ENCODE data around the gene DHRSX. TPM values are rescaled to one million over a fixed set of nuclear protein-coding genes. Genes with fewer than 3 reads are reported as not detected.

DHRSX gene
- total RNA-seq, 1 experiment from 2014 or later, result 11.5 TPM

DNA sequence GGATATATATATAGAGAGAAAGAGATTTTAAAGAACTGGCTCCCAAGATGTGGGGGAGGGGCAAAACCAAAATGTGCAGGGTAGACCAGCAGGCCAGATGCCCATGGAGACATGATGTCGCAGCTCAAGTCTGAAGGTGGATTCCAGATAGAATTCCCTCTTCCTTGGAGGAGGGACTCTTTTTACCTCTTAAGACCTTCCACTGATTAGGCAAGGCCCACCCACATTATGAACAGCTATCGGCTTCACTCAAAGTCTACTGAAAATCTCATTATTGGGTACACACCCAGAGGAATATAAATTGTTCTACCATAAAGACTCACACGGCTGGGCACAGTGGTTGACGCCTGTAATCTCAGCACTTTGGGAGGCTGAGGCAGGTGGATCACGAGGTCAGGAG, 59.3 kb downstream of the DHRSX start:
- ChIA-PET POLR2A (ENCODE audit: unreplicated experiment) (no interaction called here), CTCF (no interaction called here)
- no peaks in the 10 kb centered on the region for H4K20me1 ChIP-seq (ENCODE audit: low read length)
- no peak overlapping the region for H2AFZ ChIP-seq (ENCODE audit: low read length)
- H3K4me1 ChIP-seq (ENCODE audit: insufficient read depth, low read length), result no peaks in the 10 kb centered on the region
- no peaks in the 10 kb centered on the region for H3K79me2 ChIP-seq (ENCODE audit: low read length)
- no peaks in the 10 kb centered on the region for H3F3A ChIP-seq (ENCODE audit: low read length, unreplicated experiment)
- TF ChIP-seq EZH2 (IDR thresholded peaks at IDR 0.05; ENCODE audit: low read length, unreplicated experiment) (no peak), EZH2phosphoT487 (IDR thresholded peaks at IDR 0.05; ENCODE audit: borderline replicate concordance, low read length) (no peak)
- TF ChIP-seq, protein P1, sequence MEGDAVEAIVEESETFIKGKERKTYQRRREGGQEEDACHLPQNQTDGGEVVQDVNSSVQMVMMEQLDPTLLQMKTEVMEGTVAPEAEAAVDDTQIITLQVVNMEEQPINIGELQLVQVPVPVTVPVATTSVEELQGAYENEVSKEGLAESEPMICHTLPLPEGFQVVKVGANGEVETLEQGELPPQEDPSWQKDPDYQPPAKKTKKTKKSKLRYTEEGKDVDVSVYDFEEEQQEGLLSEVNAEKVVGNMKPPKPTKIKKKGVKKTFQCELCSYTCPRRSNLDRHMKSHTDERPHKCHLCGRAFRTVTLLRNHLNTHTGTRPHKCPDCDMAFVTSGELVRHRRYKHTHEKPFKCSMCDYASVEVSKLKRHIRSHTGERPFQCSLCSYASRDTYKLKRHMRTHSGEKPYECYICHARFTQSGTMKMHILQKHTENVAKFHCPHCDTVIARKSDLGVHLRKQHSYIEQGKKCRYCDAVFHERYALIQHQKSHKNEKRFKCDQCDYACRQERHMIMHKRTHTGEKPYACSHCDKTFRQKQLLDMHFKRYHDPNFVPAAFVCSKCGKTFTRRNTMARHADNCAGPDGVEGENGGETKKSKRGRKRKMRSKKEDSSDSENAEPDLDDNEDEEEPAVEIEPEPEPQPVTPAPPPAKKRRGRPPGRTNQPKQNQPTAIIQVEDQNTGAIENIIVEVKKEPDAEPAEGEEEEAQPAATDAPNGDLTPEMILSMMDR (conservative IDR thresholded peaks at IDR 0.05; ENCODE audit: low read depth, low read length), result no peak
- H3K4me3 ChIP-seq (ENCODE audit: low read length), result no peak overlapping the region
- no peak overlapping the region for H3K27ac ChIP-seq (ENCODE audit: low read length)
- ATAC-seq (no peak), DNase-seq (no peak)
- no TSS peak for BruUV-seq (replicated peaks)
- no peaks in the 10 kb centered on the region for H3K36me3 ChIP-seq (ENCODE audit: low read depth, low read length)
- no peak overlapping the region for H3K9ac ChIP-seq (ENCODE audit: low read length)
- H3K9me3 ChIP-seq (ENCODE audit: low read length), result no peaks in the 10 kb centered on the region
- H3K4me2 ChIP-seq (ENCODE audit: low read length), result no peak overlapping the region
- no peaks in the 10 kb centered on the region for H3K9me2 ChIP-seq (replicated peaks; ENCODE audit: low read length)
- no peaks in the 10 kb centered on the region for H3K27me3 ChIP-seq (ENCODE audit: low read length)
- intact Hi-C loops (cut with micrococcal nuclease), result no loop called here

DNA sequence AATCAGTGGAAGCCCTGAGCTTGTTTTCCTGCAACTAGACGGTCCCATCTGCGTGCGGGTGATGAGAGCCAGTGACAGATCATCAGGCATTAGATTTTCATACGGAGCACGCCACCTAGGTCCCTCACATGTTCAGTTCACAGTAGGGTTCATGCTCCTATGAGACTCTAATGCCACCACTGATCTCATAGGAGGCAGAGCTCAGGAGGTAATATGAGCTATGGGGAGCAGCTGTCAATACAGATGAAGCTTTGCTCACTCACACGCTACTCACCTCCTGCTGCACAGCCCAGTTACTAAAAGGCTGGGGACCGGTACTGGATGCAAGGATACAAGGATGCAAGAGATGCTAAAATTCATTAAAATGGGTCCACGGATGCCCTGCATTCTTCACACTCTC, 61.2 kb downstream of the DHRSX start:
- no peaks in the 10 kb centered on the region for H3K79me2 ChIP-seq (ENCODE audit: low read length)
- H4K20me1 ChIP-seq (ENCODE audit: low read length), result no peaks in the 10 kb centered on the region
- H3K27ac ChIP-seq (ENCODE audit: low read length), result no peak overlapping the region
- no peaks in the 10 kb centered on the region for H3F3A ChIP-seq (ENCODE audit: low read length, unreplicated experiment)
- H3K9me2 ChIP-seq (replicated peaks; ENCODE audit: low read length), result no peaks in the 10 kb centered on the region
- no peak overlapping the region for H3K4me3 ChIP-seq (ENCODE audit: low read length)
- ChIA-PET POLR2A (ENCODE audit: unreplicated experiment) (no interaction called here), CTCF (no interaction called here)
- no peak overlapping the region for H3K4me2 ChIP-seq (ENCODE audit: low read length)
- H2AFZ ChIP-seq (ENCODE audit: low read length), result no peak overlapping the region
- no TSS peak for BruUV-seq (replicated peaks)
- no peak for TF ChIP-seq EZH2 (IDR thresholded peaks at IDR 0.05; ENCODE audit: low read length, unreplicated experiment)
- no peak for TF ChIP-seq EZH2phosphoT487 (IDR thresholded peaks at IDR 0.05; ENCODE audit: borderline replicate concordance, low read length)
- TF ChIP-seq, protein P1 (conservative IDR thresholded peaks at IDR 0.05; ENCODE audit: low read depth, low read length), result no peak
- H3K9me3 ChIP-seq (ENCODE audit: low read length), result no peaks in the 10 kb centered on the region
- ATAC-seq (no peak), DNase-seq (no peak)
- no peaks in the 10 kb centered on the region for H3K4me1 ChIP-seq (ENCODE audit: insufficient read depth, low read length)
- H3K9ac ChIP-seq (ENCODE audit: low read length), result no peak overlapping the region
- H3K36me3 ChIP-seq (ENCODE audit: low read depth, low read length), result no peaks in the 10 kb centered on the region
- intact Hi-C loops (cut with micrococcal nuclease), result no loop called here
- H3K27me3 ChIP-seq (ENCODE audit: low read length), result no peaks in the 10 kb centered on the region

GRCh38 chrX:2435465-2435864, 65.3 kb downstream of the DHRSX start:
- ChIA-PET POLR2A (ENCODE audit: unreplicated experiment) (no interaction called here), CTCF (no interaction called here)
- intact Hi-C loops (cut with micrococcal nuclease), result no loop called here
- no TSS peak for BruUV-seq (replicated peaks)
- Histone ChIP-seq H2AFZ (ENCODE audit: low read length) (no peak overlapping the region), H3K79me2 (ENCODE audit: low read length) (no peaks in the 10 kb centered on the region), H3K27me3 (ENCODE audit: low read length) (no peaks in the 10 kb centered on the region), H4K20me1 (ENCODE audit: low read length) (no peaks in the 10 kb centered on the region), H3K27ac (ENCODE audit: low read length) (no peak overlapping the region), H3F3A (ENCODE audit: low read length, unreplicated experiment) (no peaks in the 10 kb centered on the region), H3K4me3 (ENCODE audit: low read length) (no peak overlapping the region), H3K9ac (ENCODE audit: low read length) (no peak overlapping the region), H3K9me2 (replicated peaks; ENCODE audit: low read length) (no peaks in the 10 kb centered on the region), H3K4me2 (ENCODE audit: low read length) (no peak overlapping the region), H3K4me1 (ENCODE audit: insufficient read depth, low read length) (no peaks in the 10 kb centered on the region), H3K9me3 (ENCODE audit: low read length) (no peaks in the 10 kb centered on the region), H3K36me3 (ENCODE audit: low read depth, low read length) (no peaks in the 10 kb centered on the region)
- no peak for DNase-seq
- TF ChIP-seq EZH2phosphoT487 (IDR thresholded peaks at IDR 0.05; ENCODE audit: borderline replicate concordance, low read length) (no peak), EZH2 (IDR thresholded peaks at IDR 0.05; ENCODE audit: low read length, unreplicated experiment) (no peak)
- ATAC-seq, result no peak

Data from PC-3 (cell line).